Loucy (cell line): ENCODE measurements around the gene SFMBT2.

ENCODE experiments used
- H2AFZ ChIP-seq: fragments of 200-600 bp; sonication (generic); 2 replicates; pipeline ENCODE4 v1.6.0; 2016; ENCODE audit warnings: antibody characterized with exemption, mild to moderate bottlenecking, low read length, moderate library complexity
- H3F3A ChIP-seq: fragments of 200-600 bp; 2 replicates; pipeline ENCODE4 v1.6.0; 2016; ENCODE audit warnings: antibody characterized with exemption, low read depth, mild to moderate bottlenecking
- H3K27me3 ChIP-seq: fragments of 200-600 bp; sonication (generic); 2 replicates; pipeline ENCODE4 v1.6.1; 2014; ENCODE audit warnings: low read length, mild to moderate bottlenecking; ENCODE audit not compliant: insufficient read depth, poor library complexity, severe bottlenecking
- H3K36me3 ChIP-seq: fragments of 200-600 bp; sonication (generic); 2 replicates; pipeline ENCODE4 v1.6.1; 2016; ENCODE audit warnings: low read length; ENCODE audit not compliant: insufficient read depth
- H3K4me1 ChIP-seq: fragments of 200-600 bp; sonication (generic); 2 replicates; pipeline ENCODE4 v1.5.1; 2014; ENCODE audit warnings: low read length, mild to moderate bottlenecking; ENCODE audit not compliant: insufficient read depth, poor library complexity, severe bottlenecking
- H3K4me2 ChIP-seq: fragments of 200-600 bp; sonication (generic); 2 replicates; pipeline ENCODE4 v1.6.0; 2014; ENCODE audit warnings: antibody characterized with exemption, low read length, low read depth, mild to moderate bottlenecking; ENCODE audit not compliant: poor library complexity, severe bottlenecking
- H3K4me3 ChIP-seq: fragments of 200-600 bp; sonication (generic); 2 replicates; pipeline ENCODE4 v1.5.1; 2014; ENCODE audit warnings: low read length, mild to moderate bottlenecking, mixed read lengths; ENCODE audit not compliant: poor library complexity, severe bottlenecking
- H3K79me2 ChIP-seq: fragments of 200-600 bp; sonication (generic); 2 replicates; pipeline ENCODE4 v1.6.1; 2014; ENCODE audit warnings: low read length; ENCODE audit not compliant: insufficient read depth
- H3K9ac ChIP-seq: fragments of 200-600 bp; sonication (generic); 2 replicates; pipeline ENCODE4 v1.6.0; 2014; ENCODE audit warnings: mild to moderate bottlenecking, low read depth, low read length, moderate library complexity; ENCODE audit not compliant: poor library complexity, severe bottlenecking
- H3K9me2 ChIP-seq: fragments of 200-600 bp; sonication (generic); replicated peaks from 2 replicates; pipeline ENCODE4 v1.6.1; 2016; ENCODE audit warnings: low read depth, low read length, mixed read lengths
- H3K9me3 ChIP-seq: fragments of 200-600 bp; sonication (generic); 2 replicates; pipeline ENCODE4 v1.6.1; 2014; ENCODE audit warnings: mild to moderate bottlenecking, antibody characterized with exemption, low read length, low read depth; ENCODE audit not compliant: insufficient read depth
- H4K20me1 ChIP-seq: fragments of 200-600 bp; sonication (generic); 2 replicates; pipeline ENCODE4 v1.6.0; 2014; ENCODE audit warnings: antibody characterized with exemption, low read length, mild to moderate bottlenecking; ENCODE audit not compliant: insufficient read depth, poor library complexity, severe bottlenecking
- CTCF ChIP-seq: fragments of 200-600 bp; sonication (generic); conservative IDR thresholded peaks from 2 replicates; pipeline ENCODE4 v1.5.1; 2014; ENCODE audit warnings: mild to moderate bottlenecking, antibody characterized with exemption, low read length
- EZH2phosphoT487 ChIP-seq: fragments of 200-600 bp; IDR thresholded peaks from 2 replicates; pipeline ENCODE4 v1.6.1; 2018; ENCODE audit warnings: antibody characterized with exemption, mild to moderate bottlenecking, moderate library complexity, borderline replicate concordance

Gene SFMBT2

GRCh38 chr10:7189909-7190308 lies 220.9 kb downstream of the SFMBT2 start:
- Histone ChIP-seq H3K9ac (no peak overlapping the region), H3K36me3 (peaks cover 57% of the 10 kb centered on the region; the same call in 1 of the 2 replicates), H3K4me3 (no peak overlapping the region), H3F3A (no peaks in the 10 kb centered on the region), H3K9me3 (no peaks in the 10 kb centered on the region), H2AFZ (no peak overlapping the region), H4K20me1 (no peaks in the 10 kb centered on the region), H3K79me2 (no peaks in the 10 kb centered on the region), H3K9me2 (no peaks in the 10 kb centered on the region), H3K4me1 (no peaks in the 10 kb centered on the region), H3K4me2 (no peak overlapping the region), H3K27me3 (no peaks in the 10 kb centered on the region)
- TF ChIP-seq EZH2phosphoT487 = no peak
- TF ChIP-seq CTCF = no peak

GRCh38 chr10:7188456-7189050 lies 222.3 kb downstream of the SFMBT2 start:
- Histone ChIP-seq H3K9me2 (no peaks in the 10 kb centered on the region), H3K9me3 (no peaks in the 10 kb centered on the region; the same call in 1 of the 2 replicates), H3K27me3 (no peaks in the 10 kb centered on the region), H3K36me3 (peaks cover 57% of the 10 kb centered on the region; the same call in 1 of the 2 replicates), H3K4me2 (no peak overlapping the region), H3F3A (no peaks in the 10 kb centered on the region), H2AFZ (no peak overlapping the region), H3K4me1 (no peaks in the 10 kb centered on the region), H4K20me1 (no peaks in the 10 kb centered on the region), H3K4me3 (no peak overlapping the region), H3K79me2 (no peaks in the 10 kb centered on the region), H3K9ac (no peak overlapping the region)
- TF ChIP-seq EZH2phosphoT487 (no peak), CTCF (no peak)

GRCh38 chr10:7186387-7187018 lies 224.3 kb downstream of the SFMBT2 start:
- Histone ChIP-seq H3K27me3 (no peaks in the 10 kb centered on the region), H3K9ac (no peak overlapping the region), H3K4me2 (no peak overlapping the region), H3K36me3 (peaks cover 41% of the 10 kb centered on the region; the same call in 1 of the 2 replicates), H3K9me3 (no peaks in the 10 kb centered on the region; the same call in 1 of the 2 replicates), H3K9me2 (no peaks in the 10 kb centered on the region), H2AFZ (no peak overlapping the region), H3F3A (no peaks in the 10 kb centered on the region), H3K79me2 (no peaks in the 10 kb centered on the region), H4K20me1 (no peaks in the 10 kb centered on the region), H3K4me1 (no peaks in the 10 kb centered on the region), H3K4me3 (no peak overlapping the region)
- TF ChIP-seq EZH2phosphoT487 (no peak), CTCF (no peak)
